NCI-H446 (cell line): ENCODE results near the gene LCA5L.
"Not testable (repeated sequence)": the region's sequence is repeated elsewhere in the genome, so short reads cannot be mapped to it uniquely, and the experiment has no call there.

ENCODE experiments used
- DNase-seq, 2 experiments: peaks; one replicate each; lab custom pipeline; 2025; lab: John Stamatoyannopoulos, UW

LCA5L gene

GRCh38 chr21:39451332-39452206, 6.0 kb upstream of the LCA5L start, which contains the start of gene SH3BGR:
SH3BGR (plus strand) TSS chr21:39451970; CDS start chr21:39452097, 127 bp downstream.
- DNase-seq = peak in 1 of 2 experiments; percentile 5

- DNase-seq = no peak
These were observed 1.7 kb upstream of the LCA5L start for GRCh38 chr21:39447264-39447663.

- no peak for DNase-seq
These were observed 977 bp downstream of the LCA5L start for GRCh38 chr21:39444421-39445180.

- peak; percentile 3 to 45 for DNase-seq
These were observed 3.8 kb downstream of the LCA5L start for GRCh38 chr21:39441502-39442475.

- no peak for DNase-seq
These were observed 6.3 kb downstream of the LCA5L start for GRCh38 chr21:39439232-39439631.

GRCh38 chr21:39434950-39435349, 10.6 kb downstream of the LCA5L start:
- no peak for DNase-seq

- DNase-seq = no peak
These were observed 14.6 kb downstream of the LCA5L start for GRCh38 chr21:39430954-39431353.

GRCh38 chr21:39430457-39430856, 15.1 kb downstream of the LCA5L start:
- DNase-seq = no peak

- DNase-seq = no peak
These were observed 15.6 kb downstream of the LCA5L start for GRCh38 chr21:39430016-39430415.

GRCh38 chr21:39429445-39429844, 16.1 kb downstream of the LCA5L start:
- DNase-seq = no peak

GRCh38 chr21:39422527-39423241, 22.9 kb downstream of the LCA5L start:
- DNase-seq = no peak

GRCh38 chr21:39419204-39419603, 26.4 kb downstream of the LCA5L start:
- DNase-seq = not testable (repeated sequence)

- no peak for DNase-seq
These were observed 39.5 kb downstream of the LCA5L start for GRCh38 chr21:39406065-39406464.

- DNase-seq = no peak
These were observed 45.4 kb downstream of the LCA5L start for GRCh38 chr21:39400173-39400572.

GRCh38 chr21:39397646-39398385, 47.8 kb downstream of the LCA5L start:
- DNase-seq = no peak

- DNase-seq = no peak
These were observed 52.6 kb downstream of the LCA5L start for GRCh38 chr21:39392981-39393380.

- DNase-seq = no peak
These were observed 55.3 kb downstream of the LCA5L start for GRCh38 chr21:39390212-39390765.

GRCh38 chr21:39388811-39389155, 56.8 kb downstream of the LCA5L start:
- DNase-seq = no peak

GRCh38 chr21:39388038-39388810, 57.4 kb downstream of the LCA5L start:
- DNase-seq = peak; percentile 74 to 90
